Hematopoietic multipotent progenitor cell treated with erythropoietin and hydrocortisone succinate and interleukin-3 and kit ligand, for 17 days (in vitro differentiated cells): Measurements from ENCODE around the gene PLAC1.

Experiments
- DNase-seq: peaks from one replicate; pipeline ENCODE4 v3.0.0-alpha.2; 2015; ENCODE audit warnings: low spot score

PLAC1 gene

DNA sequence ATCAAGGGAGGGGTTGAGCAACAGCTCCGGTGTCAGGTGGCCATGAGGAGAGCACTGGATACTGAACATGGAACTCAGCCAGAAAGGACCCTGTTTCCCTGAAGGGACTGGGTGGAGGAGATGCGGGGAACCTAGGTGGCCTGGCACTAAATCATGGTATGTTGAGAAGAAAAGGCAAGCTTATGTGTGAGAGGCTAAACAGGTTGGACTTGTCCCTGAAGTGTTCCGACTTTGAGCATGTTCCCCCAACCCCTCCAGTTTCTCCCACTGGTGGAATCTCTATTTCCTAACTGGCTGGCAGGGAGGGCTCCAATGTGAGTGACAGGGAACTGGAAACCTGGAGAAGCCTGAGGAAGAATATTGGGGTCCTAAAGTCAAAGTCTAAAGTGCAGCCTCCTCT lies 69.5 kb downstream of the PLAC1 start:
- DNase-seq = no peak

DNA sequence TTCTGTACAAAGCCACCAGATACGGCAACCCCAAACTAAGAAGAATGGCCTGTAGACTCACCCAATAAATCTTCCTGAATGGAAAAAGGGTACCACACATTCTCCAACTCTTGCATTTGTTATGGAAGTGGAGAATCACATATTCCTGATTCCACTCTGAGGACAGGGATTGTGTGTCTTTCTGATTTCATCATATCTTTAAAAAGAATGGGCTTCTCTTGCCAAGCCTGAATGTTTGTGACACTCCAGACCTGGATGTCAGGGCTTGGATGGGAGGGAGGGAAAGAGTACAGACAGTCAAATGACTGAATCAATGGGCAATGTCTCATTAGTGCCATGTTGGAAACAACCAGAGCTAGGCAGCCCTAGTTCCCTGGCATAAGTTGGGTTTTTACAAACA lies 77.4 kb downstream of the PLAC1 start:
- DNase-seq = no peak

DNA sequence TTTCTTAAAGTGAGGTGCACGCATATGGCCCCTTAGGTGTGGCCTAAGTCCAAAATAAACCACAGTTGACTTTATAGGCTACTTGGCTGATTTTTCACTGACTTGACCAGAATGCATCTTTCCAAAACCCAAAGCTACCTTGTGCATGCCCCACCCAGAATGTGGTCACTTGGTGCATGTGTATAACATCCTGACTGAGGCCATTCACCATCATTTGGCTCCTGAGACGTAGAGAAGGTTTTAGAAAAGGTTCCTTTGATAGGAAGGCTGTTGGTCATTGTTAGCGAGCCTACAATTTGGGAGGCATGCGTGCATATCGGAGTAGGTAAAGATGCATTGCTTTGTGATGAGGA lies 84.6 kb downstream of the PLAC1 start:
- no peak for DNase-seq

DNA sequence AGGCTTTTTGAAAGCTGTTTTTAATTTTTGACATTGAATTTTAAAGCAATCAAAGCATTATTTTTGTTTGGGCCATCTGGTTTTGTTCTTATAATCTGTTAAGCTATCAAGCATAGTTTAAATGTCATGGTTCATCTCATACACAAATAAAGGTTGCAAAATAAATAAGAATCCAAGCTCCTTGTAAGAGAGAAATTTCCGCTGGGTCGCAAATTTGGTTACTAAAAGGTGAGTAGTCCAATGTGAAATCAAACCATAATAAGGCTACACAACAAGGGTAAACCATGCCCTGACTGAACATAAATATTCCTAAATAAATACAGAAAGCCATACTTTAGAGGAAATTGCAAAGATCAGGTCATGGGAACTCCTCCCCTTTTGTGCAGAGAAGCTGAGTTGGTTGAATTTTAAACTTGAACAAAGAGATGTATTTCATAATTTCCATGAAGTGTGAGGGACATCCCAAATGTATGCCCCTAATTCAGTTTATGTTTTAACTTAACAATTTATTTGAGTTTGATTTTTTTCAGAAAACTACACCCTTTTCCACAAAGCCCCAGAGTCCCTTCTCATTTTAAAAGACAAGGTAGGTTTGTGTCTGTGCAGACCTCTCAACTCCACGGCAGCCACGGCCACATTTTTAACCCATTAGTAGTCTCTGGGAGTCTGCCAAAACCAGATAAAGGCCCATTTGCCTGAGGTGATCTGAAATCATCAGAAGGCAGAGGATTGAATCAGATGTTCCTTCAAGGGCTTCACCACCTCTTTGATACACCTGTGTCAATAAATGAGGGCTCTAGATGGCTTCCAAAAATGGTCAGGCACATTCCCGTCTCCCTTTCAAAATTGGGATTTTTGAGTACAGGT lies 85.2 kb downstream of the PLAC1 start:
- DNase-seq = no peak

DNA sequence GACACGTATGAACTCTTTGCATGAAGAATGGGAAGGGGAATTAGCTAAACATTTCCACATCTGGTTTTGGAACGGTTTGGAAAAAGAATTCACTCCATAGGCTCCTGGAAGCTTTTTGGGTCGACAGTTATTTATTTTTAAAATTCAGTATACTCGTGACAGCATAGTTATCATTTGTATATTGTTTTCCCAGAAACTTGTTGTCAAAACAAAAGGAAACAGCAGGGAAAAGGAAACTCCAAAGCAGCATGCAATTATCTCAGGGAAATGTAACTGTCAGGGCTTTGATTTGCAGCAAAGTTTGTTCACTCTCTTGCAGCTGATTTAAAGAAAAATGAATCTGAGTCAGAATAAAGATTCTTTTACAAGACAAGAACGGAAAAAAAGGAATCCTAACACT lies 86.5 kb downstream of the PLAC1 start:
- DNase-seq = no peak

DNA sequence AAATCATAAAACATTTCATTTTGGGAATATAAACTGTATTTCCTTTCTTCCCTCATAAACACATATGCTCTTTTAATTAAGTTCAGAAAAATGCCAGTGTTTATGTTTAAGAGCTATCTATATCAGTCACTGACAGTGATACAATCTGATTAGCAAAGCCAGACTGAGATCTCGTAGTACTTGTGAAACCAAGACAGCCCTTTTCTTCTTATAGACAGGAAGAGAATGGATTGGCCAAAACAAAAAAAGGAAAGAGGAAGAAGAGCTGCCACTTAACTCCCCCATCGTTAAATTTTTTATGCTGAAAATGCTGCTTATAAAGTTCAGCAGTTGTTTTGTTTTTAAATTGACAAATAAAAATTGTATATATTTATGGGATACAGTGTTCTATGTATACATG lies 87.4 kb downstream of the PLAC1 start:
- no peak for DNase-seq

DNA sequence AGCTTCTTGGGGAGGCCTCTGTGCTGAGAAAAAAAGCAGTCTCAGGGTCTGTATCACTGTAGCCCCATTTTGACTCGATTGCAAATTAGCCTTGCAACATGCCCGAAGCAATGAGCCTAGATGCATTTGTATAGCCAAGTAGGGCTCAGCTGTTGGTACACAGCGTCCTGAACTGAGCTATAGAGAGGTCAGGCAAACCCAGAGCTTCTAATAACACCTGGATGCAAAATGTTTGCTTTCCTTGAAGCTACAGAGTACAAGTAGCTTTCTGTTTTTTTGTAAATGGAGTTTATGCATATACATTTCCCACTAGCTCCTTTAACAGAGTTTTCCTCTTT lies 87.8 kb downstream of the PLAC1 start:
- DNase-seq = no peak

DNA sequence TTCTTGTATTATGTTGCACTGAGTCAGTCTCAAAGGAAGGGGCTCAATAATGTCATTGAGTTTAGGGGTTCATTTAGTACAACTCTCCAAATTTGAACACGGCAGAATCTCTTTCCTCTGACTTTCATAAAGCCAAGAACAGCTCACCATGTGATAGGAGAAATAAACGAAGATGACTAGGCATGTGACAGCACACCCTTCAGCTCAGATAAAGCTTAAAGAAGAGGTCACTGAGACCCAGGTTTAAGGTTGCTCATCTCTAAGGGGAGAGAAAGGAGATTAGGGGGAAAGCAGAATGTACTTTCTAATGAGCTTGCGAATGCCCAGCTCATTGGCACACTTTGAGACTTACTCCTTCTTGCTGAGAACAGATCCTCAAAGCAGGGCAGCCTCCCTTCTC lies 89.0 kb downstream of the PLAC1 start:
- DNase-seq = no peak

DNA sequence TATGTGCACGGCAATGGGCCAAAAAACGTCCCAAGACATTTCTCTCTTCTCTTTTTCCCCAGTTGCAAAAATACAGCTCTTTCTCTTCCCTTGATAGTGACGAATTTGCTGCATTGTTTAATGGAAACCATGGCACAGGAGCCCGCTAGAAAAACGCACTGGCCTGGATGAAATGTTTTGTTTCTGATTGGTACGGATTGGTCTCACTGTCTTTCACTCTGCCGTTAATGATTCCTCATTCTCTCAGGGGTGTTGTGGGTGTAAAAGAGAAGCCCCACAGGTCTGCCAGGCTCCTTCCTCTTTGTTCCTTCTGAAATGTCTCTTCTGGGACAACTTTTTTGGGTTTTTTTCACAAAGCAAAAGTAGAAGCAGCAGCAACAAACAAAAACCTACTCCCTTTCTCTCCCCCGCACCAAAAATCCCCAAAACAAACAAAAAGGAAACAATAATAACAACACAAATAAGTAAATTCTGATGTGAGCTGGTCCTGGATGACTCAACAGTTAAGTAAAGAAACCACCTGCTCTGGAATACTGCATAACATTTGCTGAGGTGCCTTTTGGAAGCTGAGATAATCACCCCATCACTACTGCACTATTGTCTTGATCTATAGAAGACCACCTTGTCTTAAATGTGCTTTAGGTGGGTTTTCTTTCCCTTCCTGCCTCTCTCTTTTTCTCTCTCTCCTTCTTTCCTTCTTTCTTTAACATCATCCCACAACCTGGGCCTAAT lies 89.8 kb downstream of the PLAC1 start:
- no peak for DNase-seq

DNA sequence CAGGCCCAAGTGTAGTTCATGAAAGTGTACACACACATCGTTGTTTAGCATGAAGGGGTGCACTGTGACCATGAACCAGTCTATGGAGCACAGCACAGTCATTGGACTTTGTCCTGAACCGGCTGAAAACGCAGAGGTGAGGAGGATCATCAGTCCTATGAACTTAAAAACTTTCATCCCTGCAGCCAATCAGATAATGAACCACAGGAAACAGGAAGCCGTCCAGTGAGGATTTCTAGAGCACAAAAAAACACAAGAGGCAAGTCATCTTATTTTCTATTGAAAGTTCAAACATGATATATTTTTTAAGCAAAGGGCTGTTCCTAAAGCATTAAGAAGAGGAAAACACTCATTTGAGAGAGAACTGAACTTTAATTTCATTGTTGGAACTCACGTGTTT lies 91.8 kb downstream of the PLAC1 start:
- no peak for DNase-seq

DNA sequence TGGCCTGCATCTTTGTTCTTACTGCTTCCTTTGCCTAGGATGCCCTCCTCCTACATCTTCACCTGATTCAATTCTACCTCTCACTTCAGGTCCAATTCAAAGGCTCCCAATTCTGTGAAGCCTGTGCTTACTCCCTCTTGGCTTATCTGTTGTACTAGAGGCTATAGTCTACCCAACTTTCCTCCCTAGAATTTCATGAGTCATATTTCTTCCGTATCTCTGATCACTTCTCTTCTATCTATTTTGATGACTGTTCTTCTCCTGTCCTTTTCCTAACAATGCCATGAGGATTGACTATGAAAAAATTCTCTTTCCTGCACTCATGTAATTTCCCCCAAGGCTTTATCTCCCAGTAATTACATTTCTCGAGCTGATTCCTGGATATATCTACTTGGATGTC lies 96.3 kb downstream of the PLAC1 start:
- no peak for DNase-seq

DNA sequence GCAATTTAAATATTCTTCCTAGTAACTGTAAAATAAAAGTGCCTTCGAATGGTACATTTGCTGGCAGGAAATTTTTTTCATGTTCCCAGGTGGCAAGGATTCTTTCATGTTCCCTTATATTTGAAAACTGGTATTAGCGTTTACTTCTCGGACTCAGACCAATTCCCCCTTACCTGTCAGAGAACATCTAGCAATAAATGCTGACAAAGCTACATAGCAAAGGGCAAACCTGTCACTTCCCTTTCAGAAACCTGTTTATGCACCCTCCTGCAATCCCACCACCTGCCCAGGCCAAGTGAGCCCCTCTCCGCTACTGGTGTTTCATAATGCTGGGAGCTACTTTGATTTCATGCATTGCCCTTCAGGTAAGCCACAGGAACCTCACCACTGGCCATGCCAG lies 100.1 kb downstream of the PLAC1 start:
- no peak for DNase-seq

DNA sequence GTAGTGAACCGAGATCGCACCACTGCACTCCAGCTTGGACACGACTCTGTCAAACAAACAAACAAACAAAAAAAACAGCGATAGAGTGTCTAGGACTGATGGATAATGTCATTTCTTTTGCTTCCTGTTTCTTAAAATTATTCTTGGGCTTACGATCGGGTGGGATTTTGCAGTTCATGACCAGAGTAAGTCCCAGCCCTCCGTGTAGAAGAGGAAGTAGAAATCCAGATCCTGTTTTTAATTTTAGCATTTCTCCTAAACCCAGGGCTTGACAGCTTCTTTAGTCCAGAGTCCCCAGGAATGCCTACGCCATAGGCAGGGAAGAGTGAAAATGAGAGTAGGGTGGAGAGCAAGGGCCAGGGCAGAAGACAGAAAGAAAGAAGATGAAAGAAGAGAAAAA lies 104.0 kb downstream of the PLAC1 start:
- no peak for DNase-seq

DNA sequence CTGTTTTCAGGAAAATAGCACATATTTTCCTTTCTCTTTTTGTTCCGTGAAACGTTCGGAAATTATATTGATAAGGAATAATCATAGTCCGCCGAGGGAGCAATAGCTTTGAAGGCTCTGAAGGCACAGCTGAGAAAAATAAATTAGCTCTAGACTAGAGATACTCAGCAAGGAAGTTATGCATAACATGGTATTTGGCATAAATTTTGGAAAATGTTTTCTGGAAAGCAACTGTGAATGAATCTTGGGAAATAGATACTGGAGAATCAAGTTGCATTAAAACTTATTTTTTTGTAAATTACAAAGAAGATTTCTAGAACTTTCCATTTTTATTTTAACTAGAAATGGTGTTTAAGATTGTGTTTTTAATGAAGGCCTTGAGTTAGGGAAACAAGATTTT lies 105.9 kb downstream of the PLAC1 start:
- no peak for DNase-seq

DNA sequence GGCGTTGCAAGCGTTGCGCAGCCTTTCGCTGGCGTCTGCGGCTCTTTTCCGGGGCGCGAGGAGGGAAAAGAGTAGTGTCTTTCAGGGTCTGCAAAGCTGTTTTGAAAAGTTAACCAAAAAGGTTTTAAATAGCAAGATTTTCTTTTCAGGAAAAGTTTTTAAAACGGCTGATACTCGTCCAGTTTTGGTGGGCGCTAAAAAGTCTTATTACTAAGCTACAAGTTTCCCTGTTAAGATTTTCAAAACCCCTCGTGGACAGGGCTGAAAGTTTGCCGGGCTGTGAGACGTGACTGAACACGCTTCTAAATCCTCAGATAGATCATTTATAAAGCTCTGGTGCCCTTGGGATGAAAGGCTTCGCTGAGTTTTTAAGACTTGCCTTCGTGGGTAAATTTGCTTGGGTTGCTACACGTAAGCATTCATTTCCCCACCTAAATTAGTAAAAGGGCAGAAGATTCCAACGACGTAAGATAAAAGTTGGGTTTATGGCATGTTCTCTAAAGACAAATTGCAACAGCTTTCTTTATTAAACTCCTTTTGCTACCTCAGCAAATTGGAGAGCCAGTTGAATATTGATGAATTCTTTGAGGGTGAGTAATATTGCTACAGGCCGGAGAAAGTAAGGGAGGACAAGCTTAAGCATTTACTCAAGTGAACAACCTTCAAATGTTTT lies 106.8 kb downstream of the PLAC1 start:
- DNase-seq = no peak

DNA sequence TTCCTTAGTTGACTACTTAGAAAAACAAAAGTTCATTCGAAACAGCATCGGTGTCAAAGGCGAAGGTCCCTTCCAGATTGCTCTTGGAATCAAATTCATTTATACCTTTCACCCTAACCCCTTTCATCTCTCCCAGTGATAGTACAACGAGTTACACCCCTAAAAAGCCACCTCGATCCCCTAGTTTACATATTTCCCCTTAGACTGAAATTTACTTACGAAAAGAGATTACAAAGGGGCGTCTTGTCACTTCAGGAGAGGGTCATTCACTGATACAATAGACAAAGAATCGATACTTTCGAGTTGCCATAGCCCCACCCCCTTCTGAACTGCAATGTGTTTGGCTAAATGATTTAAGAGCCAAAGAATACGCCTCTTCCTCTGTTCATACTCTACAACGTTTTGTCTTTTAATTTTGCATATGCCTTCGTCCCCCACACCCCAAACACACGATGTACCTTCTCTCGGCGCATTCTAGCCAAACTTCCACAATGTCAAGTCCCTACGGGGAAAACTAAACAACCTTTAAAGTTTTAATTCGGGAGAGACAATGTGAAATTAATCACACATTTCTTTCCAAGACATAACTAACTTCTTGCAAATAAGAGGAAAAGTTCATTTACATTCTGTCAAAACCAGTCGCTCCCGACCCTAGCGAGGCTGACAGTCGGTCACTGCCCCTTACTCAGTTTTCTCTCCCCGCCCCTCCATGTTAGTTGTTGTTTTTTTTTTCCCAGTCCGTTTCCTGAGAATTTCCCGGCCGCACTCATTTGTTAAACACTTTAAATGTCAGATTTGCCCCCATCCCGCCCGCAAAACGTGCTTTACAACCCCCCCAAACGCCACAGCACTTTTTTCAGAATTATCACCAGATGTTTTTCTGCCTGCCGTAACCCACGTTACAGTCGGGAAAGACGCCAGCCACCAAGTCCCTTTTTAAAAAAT lies 109.7 kb downstream of the PLAC1 start:
- DNase-seq = no peak

DNA sequence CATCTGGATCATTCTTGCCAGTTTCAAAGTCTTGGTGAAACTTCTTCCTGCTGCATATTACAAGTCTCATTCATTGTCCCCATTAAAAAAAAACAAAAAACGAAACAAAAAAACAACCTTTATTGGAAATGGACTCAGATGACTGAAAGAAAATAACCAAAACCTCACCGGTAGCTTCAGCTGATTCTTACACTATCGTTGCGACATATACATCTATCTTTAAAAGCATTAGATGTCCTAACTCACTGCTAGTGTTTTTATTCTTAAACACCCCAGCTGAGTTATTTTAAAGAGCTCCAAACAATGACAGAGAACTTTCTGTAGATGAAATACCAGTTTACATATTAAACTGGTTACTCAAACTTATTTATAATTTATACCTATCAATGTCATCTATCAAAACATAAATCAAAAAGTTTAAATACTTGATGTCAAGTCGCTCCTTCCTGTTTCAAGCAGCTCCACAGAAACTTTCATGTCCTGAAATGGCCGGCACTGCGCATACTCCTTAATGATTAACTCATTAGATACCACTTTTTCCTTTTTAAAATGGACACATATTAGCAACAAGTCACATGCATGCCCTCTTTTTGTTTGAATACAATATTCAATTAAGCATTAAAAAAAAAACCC lies 111.1 kb downstream of the PLAC1 start:
- DNase-seq = no peak

DNA sequence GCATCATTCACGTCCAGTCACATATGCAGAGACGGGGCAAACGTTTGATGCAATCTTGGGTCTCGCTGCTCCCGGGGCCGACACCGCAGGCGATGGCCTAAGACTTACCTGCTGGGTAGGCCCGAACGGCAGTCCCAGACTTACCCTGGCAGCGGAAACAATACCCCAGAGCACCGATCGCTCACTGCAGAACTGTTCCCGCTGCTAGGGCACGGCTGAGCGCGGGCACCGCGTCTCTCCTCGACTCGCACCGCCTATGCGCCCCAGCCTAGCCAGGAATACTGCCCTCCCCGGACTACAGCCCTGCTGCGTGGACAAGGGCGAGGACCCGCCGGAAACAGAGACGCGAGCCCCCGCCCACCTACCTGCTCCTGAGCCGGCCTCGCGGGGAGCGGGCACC lies 112.1 kb downstream of the PLAC1 start:
- no peak for DNase-seq

DNA sequence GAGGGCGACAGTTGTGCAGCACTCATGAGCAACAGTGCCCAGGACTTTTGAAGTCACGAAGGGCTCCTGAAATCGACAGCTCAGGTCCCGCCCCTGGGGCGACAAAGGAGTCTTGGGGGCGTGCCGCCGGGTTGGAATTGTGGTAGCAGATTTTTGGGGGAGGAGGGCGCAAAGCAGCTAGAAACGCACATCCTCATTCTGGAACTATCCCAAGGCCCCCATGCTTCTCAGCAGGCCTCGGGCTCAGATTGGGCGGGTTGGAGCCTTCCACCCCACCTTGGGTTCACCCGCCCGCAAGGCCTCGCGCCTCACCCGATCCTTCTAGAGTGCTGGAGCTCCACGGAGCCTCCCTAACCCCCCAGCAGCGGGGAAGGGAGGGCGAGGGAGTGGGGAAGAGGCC lies 112.8 kb downstream of the PLAC1 start:
- no peak for DNase-seq

DNA sequence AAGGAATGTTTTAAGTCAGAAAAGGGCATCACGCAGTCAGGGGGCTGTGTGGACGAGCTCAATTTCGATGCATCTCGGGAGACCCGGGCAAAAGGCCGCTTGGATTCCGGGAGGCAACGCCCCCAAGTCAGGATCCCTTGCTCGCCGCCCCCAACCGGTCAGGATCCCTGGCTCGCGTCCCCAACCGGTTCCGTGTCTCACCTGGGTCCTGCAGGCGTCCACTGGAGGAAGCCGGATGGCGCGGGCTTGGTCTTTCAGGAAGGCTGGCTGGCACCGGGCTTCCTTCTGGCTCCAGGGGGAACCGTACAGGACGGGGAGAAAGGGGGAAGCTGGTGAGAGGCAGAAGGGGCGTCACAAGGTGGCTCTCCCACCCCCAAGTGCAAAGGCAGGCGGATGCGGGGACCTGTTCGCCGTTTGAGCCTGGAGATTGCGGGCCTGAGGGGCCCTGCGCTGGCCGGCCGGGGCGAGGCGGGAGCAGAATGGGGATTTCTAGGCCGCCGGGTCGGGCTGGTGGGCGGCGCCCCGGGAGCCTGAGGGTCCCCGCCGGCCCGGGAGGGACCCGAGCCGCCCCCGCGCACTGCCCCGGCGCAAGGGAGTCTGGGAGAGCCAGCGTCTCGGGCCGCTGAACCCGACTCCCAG lies 113.6 kb downstream of the PLAC1 start:
- no peak for DNase-seq

DNA sequence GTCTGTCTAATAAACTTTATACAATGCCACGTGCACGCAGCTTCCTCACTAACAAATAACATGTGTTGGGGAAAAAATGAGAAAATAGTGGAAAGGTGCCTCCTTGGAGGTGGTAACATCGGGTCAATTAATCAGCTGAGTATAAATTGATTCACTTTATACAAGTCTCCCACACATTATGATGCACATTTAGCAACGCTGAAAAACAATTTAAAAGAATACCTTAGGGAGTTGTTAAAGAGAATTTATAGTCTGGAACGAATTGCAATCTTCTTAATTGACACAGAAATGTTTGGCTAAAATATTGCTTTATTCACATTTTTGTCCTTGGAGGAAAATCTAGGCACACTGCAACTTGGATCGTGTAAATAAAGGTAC lies 114.1 kb downstream of the PLAC1 start:
- no peak for DNase-seq
